Sciatic nerve (tissue), 2 donors: ENCODE data around the gene OR2V2. TPM values are rescaled to one million over a fixed set of nuclear protein-coding genes. Genes with fewer than 3 reads are reported as not detected.
A peak's percentile ranks its signal among the peaks of the same experiment; 100 is the strongest.
"Not testable (repeated sequence)": the region's sequence is repeated elsewhere in the genome, so short reads cannot be mapped to it uniquely, and the experiment has no call there.

Source experiments
- ATAC-seq: fragments of 200-7000 bp; cut with Tn5 transposase; one replicate; pipeline ENCODE4 v1.9.1; 2020; ENCODE audit warnings: mild to moderate bottlenecking, moderate library complexity
- DNase-seq: peaks from one replicate; pipeline ENCODE4 v3.0.0-alpha.2; 2020; ENCODE audit warnings: low spot score
- intact Hi-C: fragments of 100-400 bp; cut with DNase I; formaldehyde crosslinking; loops from one replicate; pipeline ENCODE4 v1.14.2; 2022
- total RNA-seq: library from RNA; stranded (reverse); fragmentation: NEBNext Ultra II Directional; extraction: Animal tissue kit (Norgen Biotek cat#: 25700); gene quantifications from one replicate; pipeline ENCODE4 v1.2.1, GENCODE V29; 2021
- donor health status: DM: no; HTN: no; CAD: no.
- donor health status: DM: no; HTN: no; CAD: no.

OR2V2 gene
- total RNA-seq, 1 donor from 2014 or later, result not detected

DNA sequence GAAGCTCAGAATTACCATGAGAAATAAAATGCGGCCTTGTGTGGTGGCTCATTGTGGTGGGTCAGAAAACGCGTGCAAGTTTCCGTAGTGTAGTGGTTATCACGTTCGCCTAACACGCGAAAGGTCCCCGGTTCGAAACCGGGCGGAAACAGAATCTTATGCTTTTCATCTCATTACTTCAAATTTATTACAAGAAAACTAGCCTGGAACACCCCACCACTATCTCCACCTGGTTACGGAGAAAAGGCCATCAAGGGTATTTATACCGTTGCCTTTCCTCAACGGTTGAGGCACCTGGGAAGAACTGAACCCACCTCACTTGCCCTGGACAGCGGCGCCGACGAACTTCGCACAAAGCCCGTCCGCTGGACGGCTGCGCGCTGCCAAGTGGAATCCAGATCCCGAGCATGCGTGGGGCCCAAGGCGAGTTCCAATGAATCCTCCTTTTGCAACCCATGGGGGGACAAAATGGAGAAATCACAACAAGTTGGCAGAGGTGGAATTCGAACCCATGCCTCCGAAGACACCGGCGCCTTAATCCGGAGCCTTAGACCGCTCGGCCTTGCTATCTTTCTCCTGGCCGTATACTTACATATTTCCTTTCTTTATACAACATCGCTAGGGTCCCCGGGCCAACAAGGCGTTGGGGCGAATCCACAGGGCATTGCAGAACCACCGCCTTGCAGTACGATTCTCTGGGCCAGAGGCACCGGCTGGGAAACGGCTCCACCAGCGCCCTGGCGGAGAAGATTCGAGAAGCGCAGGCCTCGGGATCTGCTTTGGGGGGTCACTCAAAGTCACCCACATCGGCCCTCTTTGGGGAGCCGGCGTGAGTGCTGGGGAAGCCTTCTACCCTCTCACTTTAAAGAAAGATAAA is 16.9 kb downstream of the OR2V2 start:
- intact Hi-C loops, result no loop called here
- no peak for DNase-seq
- no peak for ATAC-seq

DNA sequence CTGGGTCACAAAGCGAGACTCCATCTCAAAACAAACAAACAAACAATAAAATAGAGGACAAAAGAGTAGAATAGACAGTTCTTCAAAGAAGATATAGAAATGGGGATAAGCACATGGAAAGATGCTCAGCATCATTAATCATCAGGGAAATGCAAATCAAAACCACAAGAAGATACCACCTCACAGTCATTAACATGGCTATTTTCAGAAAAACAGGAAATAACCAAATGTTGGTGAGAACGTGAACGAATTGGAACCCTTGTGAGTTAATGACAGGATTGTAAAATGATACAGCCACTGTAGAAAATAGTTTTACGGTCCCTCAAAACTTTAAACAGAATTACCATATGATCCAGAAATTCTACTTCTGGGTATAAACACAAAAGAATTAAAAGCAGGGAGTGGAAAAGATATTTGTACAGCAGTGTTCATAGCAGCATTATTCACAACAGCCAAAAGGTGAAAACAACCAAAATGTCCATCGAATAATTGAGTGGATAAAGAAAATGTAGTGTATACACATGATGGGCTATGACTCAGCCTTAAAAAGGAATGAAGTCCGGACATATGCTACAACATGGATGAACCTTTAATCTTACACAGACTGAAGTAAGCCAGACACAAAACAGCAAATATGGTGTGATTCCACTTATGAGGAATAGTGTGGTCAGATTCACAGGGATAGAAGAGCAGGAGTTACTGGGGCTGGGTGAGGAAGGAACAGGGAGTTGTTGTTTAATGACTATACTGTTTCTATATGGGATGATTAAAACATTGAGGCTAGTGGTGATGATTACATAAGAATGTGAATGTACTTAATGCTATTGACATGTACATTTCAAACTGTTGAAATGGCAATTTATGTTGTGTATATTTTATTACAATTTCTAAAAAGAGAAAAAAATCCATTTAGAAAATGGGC is 19.7 kb downstream of the OR2V2 start:
- DNase-seq (no peak), ATAC-seq (no peak)
- intact Hi-C loops, result no loop called here

DNA sequence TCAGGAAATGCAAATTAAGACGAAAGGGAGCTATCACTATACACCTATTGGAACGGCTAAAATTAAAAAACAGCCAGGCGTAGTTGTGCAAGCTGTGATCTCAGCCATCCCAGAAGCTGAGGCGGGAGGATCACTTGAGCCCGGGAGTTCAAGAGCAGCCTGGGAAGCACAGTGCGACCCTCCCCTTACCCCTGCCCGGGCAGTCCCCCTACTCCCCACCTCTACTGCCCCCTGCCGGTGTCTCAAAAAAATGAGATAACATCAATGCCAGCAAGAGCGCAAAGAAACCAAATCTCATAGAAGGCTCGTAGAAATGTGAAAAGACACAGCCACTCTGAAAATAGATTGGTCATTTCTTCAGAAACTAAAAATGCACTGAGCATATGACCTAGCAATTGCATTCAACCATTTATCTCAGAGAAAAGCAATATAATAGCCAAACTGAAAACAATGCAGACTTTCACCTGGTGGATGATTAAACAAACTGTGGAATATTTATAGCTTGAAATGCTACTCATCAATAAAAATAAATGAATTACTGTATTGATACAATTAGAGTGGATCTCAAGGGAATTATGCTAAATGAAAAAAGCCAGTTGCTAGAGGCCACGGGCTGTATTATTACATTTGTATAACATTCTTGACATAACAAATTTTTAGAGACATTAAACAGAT is 20.6 kb downstream of the OR2V2 start:
- no peak for ATAC-seq
- no peak for DNase-seq
- intact Hi-C loops, result no loop called here

DNA sequence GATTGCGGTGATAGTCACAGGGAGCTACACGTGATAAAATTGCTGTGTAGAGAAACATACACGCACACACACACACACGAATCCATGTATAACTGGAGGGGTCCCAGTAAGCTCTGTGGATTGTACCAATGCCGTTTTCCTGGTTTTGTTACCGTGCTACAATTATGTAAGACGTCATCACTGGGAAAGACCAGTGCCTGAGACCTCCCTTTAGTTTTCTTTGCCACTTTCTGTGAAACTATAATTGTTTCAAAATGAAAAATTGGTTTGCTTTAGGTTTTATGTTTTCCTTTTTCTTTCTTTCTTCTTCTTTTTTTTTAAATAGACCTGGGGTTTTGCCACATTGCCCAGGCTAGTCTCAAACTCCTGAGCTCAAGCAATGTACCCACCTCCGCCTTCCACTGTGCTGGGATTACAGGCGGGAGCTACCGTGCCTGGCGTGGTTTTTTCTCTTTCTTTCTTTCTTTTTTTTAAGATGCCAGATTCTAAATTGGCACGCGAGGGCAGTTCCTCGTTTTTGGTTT is 21.3 kb downstream of the OR2V2 start:
- DNase-seq (no peak), ATAC-seq (no peak)
- intact Hi-C loops, result no loop called here

DNA sequence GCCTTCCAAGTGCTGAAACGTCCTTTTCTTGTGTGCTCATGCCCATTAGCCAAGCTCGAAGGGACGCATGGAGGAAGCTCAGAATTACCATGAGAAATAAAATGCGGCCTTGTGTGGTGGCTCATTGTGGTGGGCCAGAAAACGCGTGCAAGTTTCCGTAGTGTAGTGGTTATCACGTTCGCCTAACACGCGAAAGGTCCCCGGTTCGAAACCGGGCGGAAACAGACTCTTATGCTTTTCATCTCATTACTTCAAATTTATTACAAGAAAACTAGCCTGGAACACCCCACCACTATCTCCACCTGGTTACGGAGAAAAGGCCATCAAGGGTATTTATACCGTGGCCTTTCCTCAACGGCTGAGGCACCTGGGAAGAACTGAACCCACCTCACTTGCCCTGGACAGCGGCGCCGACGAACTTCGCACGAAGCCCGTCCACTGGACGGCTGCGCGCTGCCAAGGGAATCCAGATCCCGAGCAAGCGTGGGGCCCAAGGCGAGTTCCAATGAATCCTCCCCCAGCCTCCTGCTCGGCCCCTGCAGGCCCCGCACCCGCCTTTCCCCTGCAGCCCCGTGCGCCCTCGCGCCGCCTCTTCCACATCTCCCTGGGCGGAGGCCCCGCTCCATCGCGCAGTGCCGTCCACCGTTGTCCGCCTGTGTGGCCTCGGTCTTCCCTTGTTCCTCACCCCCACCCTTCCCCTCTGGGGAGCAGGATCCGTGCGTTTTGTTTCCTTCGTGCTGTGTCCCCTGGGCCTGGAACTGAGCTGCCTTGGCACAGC is 22.3 kb downstream of the OR2V2 start:
- intact Hi-C loops, result not testable (repeated sequence)
- DNase-seq (peak; percentile 36), ATAC-seq (peak; percentile 28)

DNA sequence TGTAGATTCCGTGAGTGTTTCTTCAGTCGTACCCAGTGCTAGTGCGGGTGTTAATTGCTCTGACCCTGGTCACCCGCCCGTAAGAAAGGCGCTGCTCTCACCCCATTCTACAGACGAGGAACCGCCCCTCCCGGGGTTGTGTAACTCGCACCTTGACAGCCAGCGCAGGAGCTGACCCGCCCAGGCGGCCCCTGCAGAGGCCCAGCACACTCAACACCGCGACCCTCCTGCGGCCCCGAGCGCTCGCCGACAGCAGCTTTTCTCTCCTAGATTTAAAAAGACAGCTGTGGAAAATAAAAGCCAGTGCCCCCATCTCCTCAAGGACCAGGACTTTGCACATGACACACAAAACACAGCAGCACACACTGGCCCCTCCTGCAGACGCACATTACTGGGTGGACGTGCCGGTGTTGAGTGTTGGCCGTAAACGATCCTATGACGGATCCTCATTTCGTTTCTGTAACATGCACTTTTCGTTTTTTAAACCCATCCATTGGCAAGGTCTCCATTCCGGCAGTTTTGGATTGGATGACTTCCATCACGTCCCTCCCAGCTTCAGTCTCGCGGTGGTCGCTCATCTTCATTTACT is 22.9 kb downstream of the OR2V2 start:
- DNase-seq (peak; percentile 32), ATAC-seq (peak; percentile 17)
- intact Hi-C loops, result no loop called here

DNA sequence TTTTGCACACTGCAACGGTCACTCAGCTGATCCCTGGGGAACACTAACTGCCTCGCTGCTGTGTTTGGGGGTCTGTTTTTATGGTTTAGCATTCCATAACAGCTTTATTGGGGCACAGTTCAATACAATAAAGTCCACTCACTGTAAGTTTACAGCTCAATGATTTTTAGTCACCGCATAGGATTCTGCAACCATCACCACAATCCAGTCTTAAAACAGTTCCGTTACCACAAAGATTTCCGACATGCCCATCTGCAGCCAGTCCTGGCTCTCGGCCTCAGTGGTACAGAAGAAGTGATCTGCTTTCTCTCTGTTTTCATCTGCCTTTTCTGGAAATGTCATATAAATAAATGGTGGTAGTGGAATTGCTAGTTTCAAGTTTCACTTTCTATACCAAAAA is 23.6 kb downstream of the OR2V2 start:
- intact Hi-C loops, result no loop called here
- ATAC-seq, result no peak
- no peak for DNase-seq

DNA sequence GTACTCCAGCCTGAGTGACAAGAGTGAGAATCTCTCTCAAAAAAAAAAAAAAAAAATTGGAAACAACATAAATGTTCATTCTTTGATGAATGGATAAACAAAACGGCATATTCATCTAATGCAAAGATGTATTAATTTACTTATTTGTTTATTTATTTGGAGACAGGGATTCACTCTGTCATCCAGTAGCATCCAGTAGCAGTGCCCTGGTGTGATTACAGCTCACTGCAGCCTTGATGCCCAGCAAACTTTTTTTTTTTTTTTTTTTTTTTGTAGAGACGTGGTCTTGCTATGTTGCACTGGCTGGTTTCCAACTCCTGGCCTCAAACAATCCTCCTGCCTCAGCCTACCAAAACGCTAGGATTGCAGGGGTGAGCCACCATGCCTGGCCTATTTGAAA is 24.4 kb downstream of the OR2V2 start:
- DNase-seq, result no peak
- no peak for ATAC-seq
- intact Hi-C loops, result no loop called here

DNA sequence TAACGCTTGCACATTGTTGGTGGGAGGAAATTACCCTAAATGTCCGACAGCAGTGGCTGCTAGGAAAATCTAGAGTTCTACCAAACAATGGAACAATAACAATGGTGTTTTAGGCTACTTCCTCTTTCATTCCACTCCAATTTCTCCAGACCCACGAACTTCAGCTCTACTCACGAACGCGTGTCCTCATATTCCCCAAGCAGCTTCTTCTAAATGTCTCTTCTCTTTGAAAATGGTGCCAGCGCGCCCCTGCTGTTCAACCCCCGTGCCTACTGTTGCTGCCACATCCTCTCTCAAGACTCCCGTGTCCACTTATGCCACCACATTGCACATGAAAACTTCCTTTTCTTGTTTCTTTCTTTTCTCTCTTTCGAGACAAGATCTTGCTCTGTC is 25.6 kb downstream of the OR2V2 start:
- no peak for DNase-seq
- no peak for ATAC-seq
- intact Hi-C loops, result no loop called here

DNA sequence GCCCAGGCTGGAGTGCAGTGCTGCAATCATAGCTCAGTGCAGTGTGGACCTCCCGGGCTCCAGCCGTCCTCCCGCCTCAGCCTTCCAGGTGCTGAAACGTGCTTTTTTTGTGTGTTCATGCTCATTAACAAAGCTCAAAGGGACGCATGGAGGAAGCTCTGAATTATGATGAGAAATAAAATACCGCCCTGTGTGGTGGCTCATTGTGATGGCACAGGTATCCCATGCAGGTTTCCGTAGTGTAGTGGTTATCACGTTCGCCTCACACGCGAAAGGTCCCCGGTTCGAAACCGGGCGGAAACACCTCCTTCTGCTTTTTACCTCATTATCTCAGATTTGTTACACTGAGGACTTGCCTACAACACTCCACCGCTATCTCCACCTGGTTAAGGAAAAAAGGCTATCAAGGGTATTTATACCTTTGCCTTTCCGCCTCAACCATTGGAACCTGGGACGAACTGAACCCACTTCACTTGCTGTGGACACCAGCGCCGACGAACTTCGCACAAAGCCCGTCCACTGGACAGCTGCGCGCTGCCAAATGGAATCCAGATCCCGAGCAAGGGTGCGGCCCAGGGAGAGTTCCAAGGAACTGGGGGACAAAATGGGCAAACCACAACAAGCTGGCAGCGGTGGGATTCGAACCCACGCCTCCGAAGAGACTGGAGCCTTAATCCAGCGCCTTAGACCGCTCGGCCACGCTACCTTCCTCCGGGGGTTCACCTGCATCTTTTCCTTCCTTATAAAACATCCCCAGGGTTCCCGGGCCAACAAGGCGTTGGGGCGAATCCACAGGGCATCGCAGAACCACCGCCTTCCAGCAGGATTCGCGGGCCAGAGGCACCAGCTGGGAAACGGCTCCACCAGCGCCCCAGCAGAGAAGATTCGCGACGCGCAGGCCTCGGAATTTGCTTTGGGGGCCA is 26.3 kb downstream of the OR2V2 start:
- DNase-seq, result no peak
- intact Hi-C loops, result no loop called here
- no peak for ATAC-seq

DNA sequence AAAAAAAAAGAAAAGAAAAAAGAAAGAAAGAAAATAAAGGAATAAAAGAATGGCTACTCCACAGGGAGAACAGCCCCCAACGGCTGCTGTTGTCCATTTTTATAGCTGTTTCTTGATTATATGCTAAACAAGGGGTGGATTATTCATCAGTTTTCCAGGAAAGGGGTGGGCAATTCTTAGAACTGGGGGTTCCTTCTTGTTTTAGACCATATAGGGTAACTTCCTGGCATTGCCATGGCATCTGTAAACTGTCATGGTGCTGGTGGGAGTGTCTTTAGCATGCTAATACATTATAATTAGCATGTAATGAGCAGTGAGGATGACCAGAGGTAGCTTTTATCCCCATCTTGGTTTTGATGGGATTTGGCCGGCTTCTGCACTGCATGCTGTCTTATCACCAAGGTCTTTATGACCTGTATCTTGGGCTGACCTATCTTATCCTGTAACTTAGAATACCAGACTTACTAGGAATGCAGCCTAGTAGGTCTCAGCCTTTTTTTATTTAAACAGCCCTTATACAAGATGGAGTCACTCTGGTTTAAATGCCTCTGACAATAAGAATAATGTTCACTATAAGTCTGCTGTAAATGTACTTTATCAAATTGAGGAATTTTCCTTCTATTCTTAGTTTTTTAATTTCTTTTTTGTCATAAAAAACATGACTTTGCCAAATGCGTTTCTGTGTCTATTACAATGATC is 29.0 kb downstream of the OR2V2 start:
- intact Hi-C loops, result no loop called here
- DNase-seq (no peak), ATAC-seq (no peak)

DNA sequence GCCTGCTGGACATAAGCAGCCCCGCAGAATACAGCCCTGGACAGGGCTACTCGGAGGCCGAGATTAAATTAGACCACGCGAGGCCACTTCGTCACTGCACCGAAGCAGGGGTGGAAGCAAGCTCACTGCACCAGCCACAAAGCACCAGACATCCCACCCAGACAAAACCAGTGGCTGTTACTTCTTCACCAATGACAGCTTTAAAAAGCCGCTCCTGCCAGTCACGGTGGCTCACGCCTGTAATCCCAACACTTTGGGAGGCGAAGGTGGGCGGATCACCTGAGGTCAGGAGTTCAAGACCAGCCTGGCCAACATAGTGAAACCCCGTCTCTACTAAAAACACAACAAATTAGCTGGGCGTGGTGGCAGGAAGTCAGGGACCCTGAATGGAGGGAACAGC is 30.2 kb downstream of the OR2V2 start:
- intact Hi-C loops, ATAC-seq, DNase-seq: not testable (repeated sequence)

DNA sequence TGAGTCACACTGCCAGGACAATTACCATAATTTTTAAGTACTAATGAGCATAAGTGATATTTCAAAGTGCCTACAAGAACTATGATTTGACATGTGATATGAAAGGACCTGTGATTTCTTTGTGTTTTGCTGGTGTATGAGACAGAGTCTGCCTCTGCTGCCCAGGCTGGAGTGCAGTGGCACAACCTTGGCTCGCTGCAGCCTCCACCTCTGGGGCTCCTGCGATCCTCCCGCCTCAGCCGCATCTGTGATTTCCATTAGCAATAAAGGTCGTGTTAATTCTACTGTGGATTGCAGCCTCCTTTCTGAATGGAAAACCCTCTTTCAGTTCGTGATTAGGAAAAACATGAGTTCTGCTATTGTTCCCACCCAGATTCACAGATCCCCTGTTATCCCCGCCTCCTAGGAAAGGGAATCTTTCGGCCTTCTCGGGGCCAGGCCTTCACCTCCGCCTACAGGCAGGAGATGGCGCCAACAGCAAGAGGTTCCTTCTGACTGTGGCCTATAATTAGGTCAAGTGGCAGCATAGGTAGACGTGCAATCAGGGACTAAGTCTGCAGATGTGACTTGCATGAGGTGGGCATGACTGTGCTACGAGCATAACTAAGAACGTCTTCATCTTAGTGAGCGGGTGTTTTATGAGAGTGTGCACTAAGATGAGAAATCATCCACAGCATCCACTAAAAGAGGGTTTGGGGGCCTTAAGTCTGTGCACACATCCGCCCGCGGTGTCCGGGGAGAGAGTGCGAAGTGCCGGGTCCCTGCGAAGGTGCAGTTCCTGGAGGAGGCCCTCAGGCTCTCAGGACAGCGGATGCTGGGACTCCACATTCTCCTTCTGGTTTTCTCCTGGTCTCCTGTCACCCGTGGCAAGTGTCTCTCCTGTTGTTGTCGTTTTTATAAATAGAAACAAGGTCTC is 34.5 kb downstream of the OR2V2 start:
- ATAC-seq (peak; percentile 81), DNase-seq (peak; percentile 79)
- intact Hi-C loops, result no loop called here

DNA sequence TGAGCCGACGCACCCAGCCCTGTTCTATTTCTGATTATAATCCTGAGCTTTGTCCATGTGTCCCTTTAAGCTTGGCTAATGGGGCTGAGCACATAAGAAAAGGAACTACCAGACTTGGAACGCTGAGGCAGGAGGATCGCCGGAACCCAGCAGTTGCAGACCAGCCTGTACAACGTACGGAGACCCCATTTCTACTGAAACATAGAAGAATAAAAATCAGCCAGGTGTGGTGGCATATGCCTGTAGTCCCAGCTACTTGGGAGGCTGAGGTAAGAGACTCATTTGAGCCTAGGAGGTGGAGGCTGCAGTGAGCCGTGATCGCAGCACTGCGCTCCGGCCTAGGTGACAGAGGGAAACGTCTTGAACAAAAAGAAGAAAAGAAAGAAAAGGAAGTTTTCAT is 35.3 kb downstream of the OR2V2 start:
- DNase-seq (no peak), ATAC-seq (no peak)
- intact Hi-C loops, result no loop called here

DNA sequence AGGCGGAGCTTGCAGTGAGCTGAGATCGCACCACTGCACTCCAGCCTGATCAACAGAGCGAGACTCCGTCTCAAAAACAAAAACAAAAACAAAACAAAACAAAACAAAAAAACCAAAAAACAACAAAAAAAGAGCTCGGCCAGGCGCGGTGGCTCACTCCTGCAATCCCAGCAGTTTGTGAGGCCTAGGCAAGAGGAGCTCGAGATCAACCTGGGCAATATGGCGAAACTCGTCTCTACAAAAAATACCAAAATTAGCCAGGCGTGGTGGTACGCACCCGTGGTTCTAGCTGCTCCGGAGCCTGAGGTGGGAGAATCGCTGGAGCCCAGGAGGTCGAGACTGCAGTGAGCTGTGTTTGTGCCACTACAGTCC is 37.4 kb downstream of the OR2V2 start:
- intact Hi-C loops, result no loop called here
- no peak for DNase-seq
- ATAC-seq, result no peak

DNA sequence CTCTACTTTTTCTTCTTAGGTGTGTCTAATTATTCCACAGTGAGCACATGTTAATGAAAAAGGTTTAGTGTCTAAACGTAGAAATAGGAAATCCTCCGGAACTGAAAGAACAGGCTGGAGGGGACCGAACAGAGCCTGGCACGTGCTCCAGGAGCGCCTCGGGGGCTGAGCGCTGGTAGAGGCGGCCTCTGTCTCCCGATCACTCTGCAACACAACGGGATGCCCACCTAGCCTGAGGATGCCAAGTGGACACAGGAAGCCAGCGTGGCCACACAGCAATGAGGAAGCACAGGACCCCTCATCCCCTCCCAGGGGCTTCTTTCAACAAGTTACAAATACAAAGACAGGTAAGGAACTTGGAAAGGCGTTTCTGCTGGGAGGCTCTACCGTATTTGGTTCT is 38.2 kb downstream of the OR2V2 start:
- DNase-seq, result no peak
- no peak for ATAC-seq
- intact Hi-C loops, result no loop called here
